Heart left ventricle (tissue), 16 donors: ENCODE data around the gene UCN3. TPM values are rescaled to one million over a fixed set of nuclear protein-coding genes. Genes with fewer than 3 reads are reported as not detected.

ENCODE experiments used
- ATAC-seq, 4 donors: fragments of 200-7000 bp; cut with Tn5 transposase; one replicate each; pipeline ENCODE4 v1.9.1; 2020 to 2022; ENCODE audit warnings: moderate library complexity in 4 of 4, mild to moderate bottlenecking in 3 of 4, moderate number of reproducible peaks in 1 of 4
- DNase-seq, 5 donors: peaks; one replicate each; pipeline ENCODE4 v3.0.0-alpha.2; 2020
- H3K27ac ChIP-seq, 12 donors: fragments of 200-600 bp; sonication (generic) in 4 of 12; one replicate each; pipeline versions ENCODE4 v1.5.0 to v1.8.0; 2016 to 2022; ENCODE audit warnings: mild to moderate bottlenecking in 2 of 12
- H3K27me3 ChIP-seq, 9 donors: fragments of 200-600 bp; sonication (generic) in 2 of 9; one replicate each; pipeline versions ENCODE4 v1.5.1 to v1.8.0; 2016 to 2022; ENCODE audit warnings: mild to moderate bottlenecking in 3 of 9
- H3K36me3 ChIP-seq, 9 donors: fragments of 200-600 bp; sonication (generic) in 2 of 9; one replicate each; pipeline versions ENCODE4 v1.5.0 to v1.8.0; 2018 to 2022; ENCODE audit warnings: mild to moderate bottlenecking in 2 of 9
- H3K4me1 ChIP-seq, 12 donors: fragments of 200-600 bp; sonication (generic) in 4 of 12; one replicate each; pipeline versions ENCODE4 v1.5.0 to v1.8.0; 2016 to 2022; ENCODE audit warnings: mild to moderate bottlenecking in 3 of 12
- H3K4me3 ChIP-seq, 12 donors: fragments of 200-600 bp; sonication (generic) in 4 of 12; one replicate each; pipeline versions ENCODE4 v1.5.0 to v1.8.0; 2017 to 2022; ENCODE audit warnings: mild to moderate bottlenecking in 9 of 12, moderate library complexity in 4 of 12
- H3K9me3 ChIP-seq, 12 donors: fragments of 200-600 bp; sonication (generic) in 4 of 12; one replicate each; pipeline versions ENCODE4 v1.5.0 to v1.8.0; 2016 to 2022; ENCODE audit warnings: mild to moderate bottlenecking in 1 of 12
- POLR2A ChIP-seq, 2 donors: fragments of 450-650 bp; IDR thresholded peaks; one replicate each; pipeline ENCODE4 v1.6.1; 2017; ENCODE audit warnings: antibody characterized with exemption in 2 of 2, mild to moderate bottlenecking in 2 of 2, moderate library complexity in 2 of 2
- WGBS, 4 donors: extraction: QIAGEN DNeasy Blood & Tissue Kit in 2 of 4; methylation state at CpG; one replicate each; pipeline versions ENCODE4 v1.1.5 to v1.1.7; 2013 to 2018; 5-methylcytosine and 5-hydroxymethylcytosine counted together
- intact Hi-C, 10 donors: fragments of 100-400 bp; cut with DNase I; formaldehyde crosslinking; loops; one replicate each; pipeline versions ENCODE4 v1.11.1 to v1.14.2; 2022
- polyA plus RNA-seq, 2 donors: library from polyadenylated mRNA; stranded (reverse); fragments of 200-250 nt; gene quantifications; one replicate each; pipeline ENCODE4 v1.2.3, GENCODE V29; 2013
- total RNA-seq, 9 donors: library from RNA; depleted of rRNA in 2 of 9; stranded (reverse); fragments of >200 nt in 2 of 9; fragmentation: NEBNext Ultra II Directional in 3 of 9; extraction: Animal tissue kit (Norgen Biotek cat#: 25700) in 3 of 9; gene quantifications; one replicate each; pipeline versions ENCODE4 v1.1.0 to v1.2.4, GENCODE V29; 2016 to 2023
- TF ChIP-seq, protein P1 (sequence below), 12 donors: fragments of 200-600 bp; sonication (generic) in 4 of 12; IDR thresholded peaks; one replicate each; pipeline versions ENCODE4 v1.5.0 to v1.8.0; 2018 to 2022; ENCODE audit warnings: antibody characterized with exemption in 12 of 12, mild to moderate bottlenecking in 5 of 12
- donor health status: ischemic (EF 13 %, LVEDD 7.1; RV severe dilation, severe dysfunction).
- donor health status: healthy with polysubstance abuse.
- donor health status: DM: no; HTN: yes; CAD: no.
- donor health status: DM: no; HTN: no; CAD: no.
- donor health status: ischemic (EF 25% LVEDD 6.9; RV normal size, moderate dysfunction).
- donor health status: ischemic (EF 25% LVEDD 5.7; RV mildly dilated, moderate dysfunction).
- donor health status: healthy.
- donor health status: DM: yes; HTN: yes; CAD: no.
- donor health status: ischemic (EF 35%, LVEDD 5.7; RV mildly dilated, moderate dysfunction).
- donor health status: nonischemic (EF 11% LVEDD 7.7; RV severe dilation, severe dysfunction).
- donor health status: DM: yes; HTN: yes; CAD: no.
- donor health status: PGD.
- donor health status: ischemic (EF 29% LVEDD 5.4; RV normal size, mild dysfunction).
- donor health status: nonischemic (EF 23%, LVEDD 6.1; RV moderate dilation, normal function).

The UCN3 gene
- total and polyA plus RNA-seq, 11 donors, result not detected

DNA sequence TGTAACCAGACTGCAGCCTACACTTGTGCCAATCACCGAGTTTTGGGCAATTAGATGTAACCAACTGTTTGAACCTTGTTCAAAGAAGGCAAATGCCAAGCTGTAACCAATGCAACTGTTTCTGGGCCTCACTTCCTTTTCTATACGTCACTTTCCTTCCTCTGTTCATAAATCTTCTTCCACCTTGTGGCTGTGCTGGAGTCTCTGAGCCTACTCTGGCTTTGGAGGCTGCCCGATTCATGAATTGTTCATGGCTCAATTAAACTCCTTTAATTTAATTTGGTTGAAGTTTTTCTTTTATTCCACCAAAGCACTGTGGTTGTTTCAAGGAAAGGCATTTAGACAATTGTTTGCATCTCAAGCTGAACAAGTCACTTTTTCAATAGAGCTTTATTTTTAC, 43.5 kb upstream of the UCN3 start:
- no peaks in the 10 kb centered on the region for H3K27me3 ChIP-seq

DNA sequence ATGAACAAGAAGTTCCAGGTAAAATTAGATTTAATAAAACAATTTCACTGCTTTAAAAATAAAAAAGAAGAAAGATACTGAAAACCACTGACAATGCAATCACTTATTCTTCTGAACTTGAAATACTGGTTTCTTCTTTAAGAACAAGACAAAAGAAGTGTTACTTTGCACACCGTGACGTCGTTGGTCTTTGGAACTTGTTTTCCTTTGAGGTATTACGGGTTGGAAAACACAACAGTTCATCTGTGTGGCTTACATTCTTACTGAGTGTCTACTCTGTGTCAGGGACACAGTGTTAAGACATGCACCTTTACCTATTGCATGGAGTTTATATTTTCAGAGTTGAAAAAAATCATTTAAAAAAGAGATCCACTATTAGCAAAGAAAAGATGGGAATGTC, 41.3 kb upstream of the UCN3 start:
- no peak for TF ChIP-seq POLR2A (IDR thresholded peaks at IDR 0.05)
- TF ChIP-seq, protein P1, sequence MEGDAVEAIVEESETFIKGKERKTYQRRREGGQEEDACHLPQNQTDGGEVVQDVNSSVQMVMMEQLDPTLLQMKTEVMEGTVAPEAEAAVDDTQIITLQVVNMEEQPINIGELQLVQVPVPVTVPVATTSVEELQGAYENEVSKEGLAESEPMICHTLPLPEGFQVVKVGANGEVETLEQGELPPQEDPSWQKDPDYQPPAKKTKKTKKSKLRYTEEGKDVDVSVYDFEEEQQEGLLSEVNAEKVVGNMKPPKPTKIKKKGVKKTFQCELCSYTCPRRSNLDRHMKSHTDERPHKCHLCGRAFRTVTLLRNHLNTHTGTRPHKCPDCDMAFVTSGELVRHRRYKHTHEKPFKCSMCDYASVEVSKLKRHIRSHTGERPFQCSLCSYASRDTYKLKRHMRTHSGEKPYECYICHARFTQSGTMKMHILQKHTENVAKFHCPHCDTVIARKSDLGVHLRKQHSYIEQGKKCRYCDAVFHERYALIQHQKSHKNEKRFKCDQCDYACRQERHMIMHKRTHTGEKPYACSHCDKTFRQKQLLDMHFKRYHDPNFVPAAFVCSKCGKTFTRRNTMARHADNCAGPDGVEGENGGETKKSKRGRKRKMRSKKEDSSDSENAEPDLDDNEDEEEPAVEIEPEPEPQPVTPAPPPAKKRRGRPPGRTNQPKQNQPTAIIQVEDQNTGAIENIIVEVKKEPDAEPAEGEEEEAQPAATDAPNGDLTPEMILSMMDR (IDR thresholded peaks at IDR 0.05), result no peak
- ATAC-seq (no peak), DNase-seq (no peak)
- 84 to 89% (median 89%) methylated on average over 4 of the region's 4 CpGs for WGBS, 4 donors
- peaks cover 0 to 4% (median 0%) of the 10 kb centered on the region in 12 donors for H3K9me3 ChIP-seq
- H3K27me3 ChIP-seq, result no peaks in the 10 kb centered on the region
- no peaks in the 10 kb centered on the region for H3K4me1 ChIP-seq
- intact Hi-C loops, result no loop called here
- no peaks in the 10 kb centered on the region for H3K36me3 ChIP-seq
- no peak overlapping the region for H3K4me3 ChIP-seq
- H3K27ac ChIP-seq, result no peak overlapping the region

More for the DNA sequence above, 43.5 kb upstream of the UCN3 start:
- Histone ChIP-seq H3K36me3 (no peaks in the 10 kb centered on the region), H3K27ac (no peak overlapping the region), H3K9me3 (peaks cover 0 to 4% (median 0%) of the 10 kb centered on the region in 12 donors), H3K4me1 (peaks cover 0 to 10% (median 0%) of the 10 kb centered on the region in 12 donors), H3K4me3 (no peak overlapping the region)
- intact Hi-C loops, result loop anchor here in 1 of 10 donors (2.0 kb wide), 1 partner anchor 48 kb away; no protein-coding TSS in a partner anchor
- ATAC-seq (no peak), DNase-seq (no peak)
- 83 to 87% (median 84%) methylated on average over 3 of the region's 3 CpGs for WGBS, 4 donors
- TF ChIP-seq, protein P1 (IDR thresholded peaks at IDR 0.05), result no peak
- TF ChIP-seq POLR2A (IDR thresholded peaks at IDR 0.05), result no peak

DNA sequence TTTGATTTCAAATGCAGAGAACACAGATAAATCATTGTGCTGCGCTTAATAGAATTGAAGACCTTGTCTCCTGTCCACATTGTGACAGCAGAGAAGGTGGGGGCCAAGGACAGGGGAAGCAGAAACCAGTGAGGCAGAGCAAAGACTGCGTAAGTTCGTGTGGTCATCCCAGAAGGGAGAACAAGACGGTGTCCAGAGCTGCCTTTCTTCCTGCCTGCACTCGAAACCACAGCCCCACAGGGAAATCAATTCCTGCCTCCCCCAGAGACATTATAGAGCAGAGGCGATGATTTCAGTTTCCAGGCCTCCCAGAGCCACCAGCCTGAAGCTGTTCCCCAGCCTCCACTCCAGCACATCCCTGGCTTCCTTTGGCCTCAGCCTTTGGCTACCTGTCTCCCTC, 39.7 kb upstream of the UCN3 start:
- Histone ChIP-seq H3K27ac (no peak overlapping the region), H3K27me3 (no peaks in the 10 kb centered on the region), H3K36me3 (no peaks in the 10 kb centered on the region), H3K9me3 (peaks cover 0 to 4% (median 0%) of the 10 kb centered on the region in 12 donors), H3K4me3 (no peak overlapping the region), H3K4me1 (no peaks in the 10 kb centered on the region)
- 48 to 71% (median 52%) methylated on average over 6 of the region's 6 CpGs for WGBS, 4 donors
- no peak for ATAC-seq
- no peak for DNase-seq
- intact Hi-C loops, result no loop called here
- no peak for TF ChIP-seq POLR2A (IDR thresholded peaks at IDR 0.05)
- TF ChIP-seq, protein P1 (IDR thresholded peaks at IDR 0.05), result no peak

DNA sequence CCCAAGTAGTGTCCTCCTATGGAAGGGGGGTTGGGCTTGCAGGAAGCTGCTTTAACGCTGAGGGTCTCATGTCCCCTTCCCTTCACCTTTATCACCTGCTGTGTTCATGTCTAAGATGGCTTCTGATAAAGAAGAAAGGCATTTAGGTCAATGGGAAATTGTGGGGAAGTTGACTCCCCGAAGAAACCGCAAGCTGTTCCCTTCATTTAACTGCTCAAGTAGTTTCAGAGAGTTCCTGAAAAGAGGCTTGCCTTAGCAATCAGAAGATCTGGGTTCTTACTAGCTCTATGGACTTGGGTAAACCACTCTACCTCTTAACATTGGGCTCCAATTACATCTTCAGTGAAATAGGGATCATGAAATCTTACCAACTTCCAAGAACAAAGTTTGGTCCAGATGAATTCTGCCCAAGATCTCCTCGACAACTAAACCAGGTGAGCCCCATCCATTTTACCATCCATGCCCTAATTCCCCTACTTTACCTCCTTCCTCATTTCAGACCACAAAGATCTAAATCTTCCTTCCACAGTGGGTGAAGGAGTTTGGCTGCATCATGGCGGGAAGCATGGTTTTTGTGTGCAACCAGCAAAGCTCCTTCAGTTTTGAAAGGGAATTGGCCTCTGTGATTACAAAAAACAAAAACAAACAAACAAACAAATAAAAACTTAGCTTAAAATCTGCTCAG, 30.4 kb upstream of the UCN3 start:
- no peak for ATAC-seq
- H3K9me3 ChIP-seq, result no peaks in the 10 kb centered on the region
- intact Hi-C loops, result no loop called here

More for the DNA sequence above, 30.4 kb upstream of the UCN3 start:
- Histone ChIP-seq H3K27ac (no peak overlapping the region), H3K4me3 (no peak overlapping the region), H3K36me3 (no peaks in the 10 kb centered on the region), H3K27me3 (peaks cover 0 to 9% (median 0%) of the 10 kb centered on the region in 9 donors), H3K4me1 (no peaks in the 10 kb centered on the region)
- TF ChIP-seq, protein P1 (IDR thresholded peaks at IDR 0.05), result no peak
- TF ChIP-seq POLR2A (IDR thresholded peaks at IDR 0.05), result no peak
- DNase-seq, result no peak
- 67 to 89% (median 71%) methylated on average over 5 of the region's 5 CpGs for WGBS, 4 donors
